ENCODE measurements around the gene SLC35F2.
"Not testable (repeated sequence)": the region's sequence is repeated elsewhere in the genome, so short reads cannot be mapped to it uniquely, and the experiment has no call there.

Gene SLC35F2, protein sequence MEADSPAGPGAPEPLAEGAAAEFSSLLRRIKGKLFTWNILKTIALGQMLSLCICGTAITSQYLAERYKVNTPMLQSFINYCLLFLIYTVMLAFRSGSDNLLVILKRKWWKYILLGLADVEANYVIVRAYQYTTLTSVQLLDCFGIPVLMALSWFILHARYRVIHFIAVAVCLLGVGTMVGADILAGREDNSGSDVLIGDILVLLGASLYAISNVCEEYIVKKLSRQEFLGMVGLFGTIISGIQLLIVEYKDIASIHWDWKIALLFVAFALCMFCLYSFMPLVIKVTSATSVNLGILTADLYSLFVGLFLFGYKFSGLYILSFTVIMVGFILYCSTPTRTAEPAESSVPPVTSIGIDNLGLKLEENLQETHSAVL

DNA sequence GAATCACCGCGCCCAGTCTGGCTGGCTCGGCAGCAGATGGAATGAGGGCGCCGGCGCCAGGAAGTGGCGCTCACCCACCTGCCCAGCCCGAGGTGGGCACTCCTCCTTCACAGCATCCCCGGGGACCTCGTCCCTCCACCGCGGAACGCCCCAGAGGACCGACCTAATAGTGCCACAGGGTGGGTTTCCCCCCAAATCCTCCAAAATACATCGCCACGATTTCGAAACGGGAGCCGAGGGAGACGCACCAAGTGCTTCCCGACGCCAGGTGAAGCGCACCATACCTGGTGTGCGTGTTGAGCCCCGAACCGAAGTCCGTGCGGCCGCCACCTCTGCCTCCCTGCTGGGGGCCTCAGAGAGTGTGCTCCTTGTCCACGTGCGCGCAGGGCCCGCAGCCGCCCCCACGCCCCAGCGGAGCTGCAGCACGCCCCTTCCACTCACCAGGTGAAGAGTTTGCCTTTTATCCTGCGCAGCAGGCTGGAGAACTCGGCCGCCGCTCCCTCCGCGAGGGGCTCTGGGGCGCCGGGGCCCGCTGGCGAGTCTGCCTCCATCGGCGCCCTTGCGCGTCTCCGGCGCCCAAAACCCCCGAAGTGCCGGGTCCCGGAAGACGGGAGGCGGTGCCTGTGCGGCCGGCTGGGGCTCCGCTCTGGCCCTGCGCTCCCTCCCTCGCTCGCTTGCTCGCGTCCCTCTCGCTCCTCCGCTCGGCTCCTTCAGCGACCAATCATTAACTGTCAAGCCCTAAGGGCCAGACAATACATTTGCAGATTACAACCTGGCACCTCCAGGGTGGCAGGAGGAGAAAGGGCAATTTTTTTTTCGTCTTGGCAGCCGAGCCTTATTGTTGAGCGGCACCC lies at the start of gene SLC35F2:
Gene SLC35F2 (minus strand): TSS at position 571 of the 854 bp plus-strand sequence. CDS start 20 bp downstream, at position 551.
- peak; percentile 45 to 55 for DNase-seq (ENCODE audit: low read depth in 2 of 2)

DNA sequence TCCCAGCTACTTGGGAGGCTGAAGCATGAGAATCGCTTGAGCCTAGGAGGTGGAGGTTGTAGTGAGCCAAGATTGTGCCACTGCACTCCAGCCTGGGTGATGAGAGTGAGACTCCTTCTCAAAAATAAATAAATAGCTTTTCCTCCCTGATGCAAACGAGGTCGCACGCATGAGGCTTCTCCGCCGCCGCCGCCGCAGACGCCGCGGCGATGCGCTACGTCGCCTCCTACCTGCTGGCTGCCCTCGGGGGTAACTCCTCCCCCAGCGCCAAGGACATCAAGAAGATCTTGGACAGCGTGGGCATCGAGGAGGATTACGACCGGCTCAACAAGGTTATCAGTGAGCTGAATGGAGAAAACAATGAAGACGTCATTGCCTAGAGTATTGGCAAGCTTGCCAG lies 49.6 kb upstream of the SLC35F2 start:
- DNase-seq (ENCODE audit: low read depth in 2 of 2), result no peak

DNA sequence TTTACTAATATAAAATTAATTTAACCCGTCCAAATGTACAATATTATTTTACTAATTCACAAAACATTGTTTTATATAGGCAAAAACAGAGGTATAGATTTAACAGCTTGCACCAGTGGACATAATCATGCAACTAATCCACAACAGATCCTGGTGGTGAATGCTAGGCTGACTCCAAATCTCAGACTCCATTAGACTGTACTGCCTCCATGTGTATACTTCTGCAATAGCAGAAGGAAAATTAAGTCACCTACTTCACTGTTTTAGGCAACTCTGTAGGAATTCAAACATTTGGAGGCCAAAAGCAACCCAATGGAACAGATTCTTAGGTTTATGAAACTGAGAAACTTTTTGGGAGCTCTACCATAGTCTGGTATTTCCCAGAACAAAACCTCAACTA lies 39.7 kb upstream of the SLC35F2 start:
- no peak for DNase-seq (ENCODE audit: low read depth in 2 of 2)

DNA sequence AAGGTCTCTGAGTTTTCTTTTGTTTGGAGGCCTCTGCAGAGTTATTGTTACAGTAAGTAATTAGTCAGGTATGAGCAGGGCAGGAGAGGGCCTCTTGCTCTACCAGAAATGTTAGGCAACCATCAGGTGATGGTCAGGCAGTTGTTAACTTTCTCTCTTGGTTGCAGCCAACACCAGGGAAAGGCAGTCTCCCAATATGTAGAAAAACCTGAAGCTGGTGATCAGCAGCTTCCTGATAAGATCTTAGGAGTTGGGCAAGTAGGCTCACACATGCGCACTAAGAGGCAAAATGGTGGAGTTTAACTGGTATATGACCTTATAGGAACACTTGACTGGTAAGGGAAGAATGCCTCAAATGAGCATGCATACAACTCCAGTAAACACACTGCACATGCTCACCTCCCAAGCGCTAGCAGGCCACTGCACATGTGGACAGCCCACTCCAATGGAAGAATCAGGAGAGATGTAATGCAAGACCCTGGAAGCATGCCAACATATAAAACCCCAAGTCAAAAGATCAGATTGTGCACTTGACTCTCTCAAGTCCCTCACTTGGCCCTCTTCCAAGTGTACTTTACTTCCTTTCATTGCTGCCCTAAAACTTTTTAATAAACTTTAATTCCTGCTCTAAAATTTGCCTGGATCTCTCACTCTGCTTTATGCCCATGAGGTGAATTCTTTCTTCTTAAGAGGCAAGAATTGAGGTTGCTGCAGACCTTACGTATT lies 23.7 kb upstream of the SLC35F2 start:
- no peak for DNase-seq (ENCODE audit: low read depth in 2 of 2)

DNA sequence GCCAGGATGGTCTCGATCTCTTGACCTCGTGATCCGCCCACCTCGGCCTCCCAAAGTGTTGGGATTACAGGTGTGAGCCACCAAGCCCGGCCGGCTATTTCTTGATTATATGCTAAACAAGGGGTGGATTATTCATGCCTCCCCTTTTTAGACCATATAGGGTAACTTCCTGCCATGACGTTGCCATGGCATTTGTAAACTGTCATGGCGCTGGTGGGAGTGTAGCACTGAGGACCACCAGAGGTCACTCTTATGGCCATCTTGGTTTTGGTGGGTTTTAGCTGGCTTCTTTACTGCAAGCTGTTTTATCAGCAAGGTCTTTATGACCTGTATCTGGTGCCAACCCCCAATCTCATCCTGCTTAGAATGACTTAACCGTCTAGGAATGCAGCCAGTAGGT lies 22.9 kb upstream of the SLC35F2 start:
- DNase-seq (ENCODE audit: low read depth in 2 of 2), result not testable (repeated sequence)

DNA sequence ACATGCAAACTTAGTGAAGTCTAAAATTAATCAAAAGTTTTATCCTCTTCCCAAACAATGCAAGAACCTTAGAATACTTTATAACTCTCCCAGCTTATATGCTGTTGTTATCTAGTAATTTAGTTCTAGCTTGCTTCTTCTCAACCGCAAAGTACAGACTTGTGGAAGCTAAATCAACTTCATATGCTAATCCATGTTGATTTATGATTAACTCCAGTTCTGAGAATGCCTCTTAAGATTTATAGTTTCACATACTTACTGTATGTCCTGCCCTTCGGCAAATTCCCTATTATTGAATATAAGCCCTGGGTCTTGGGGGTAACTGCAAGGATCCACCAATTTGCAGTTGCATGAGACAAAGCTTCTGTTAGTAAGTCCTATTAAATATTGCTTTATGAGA lies 17.6 kb upstream of the SLC35F2 start:
- DNase-seq (ENCODE audit: low read depth in 2 of 2), result no peak

DNA sequence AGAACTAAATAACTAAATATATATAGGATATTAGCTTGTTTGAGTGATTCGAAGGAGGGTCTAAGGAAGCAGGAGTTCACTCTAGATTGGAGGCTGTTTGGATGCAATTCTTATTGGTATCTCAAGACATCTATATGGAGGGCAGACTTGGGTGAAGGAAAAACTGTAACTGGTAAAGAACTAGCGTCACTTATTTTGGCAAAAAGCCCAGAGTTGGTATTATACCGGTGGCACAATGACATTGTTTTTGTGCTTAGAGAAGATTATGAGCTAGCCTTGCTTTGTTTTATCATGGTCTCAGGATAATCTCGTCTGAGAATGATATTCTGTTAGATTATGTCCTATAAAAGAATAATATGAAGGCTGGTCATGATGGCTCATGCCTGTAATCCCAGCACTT lies 6.0 kb upstream of the SLC35F2 start:
- DNase-seq (ENCODE audit: low read depth in 2 of 2), result no peak

DNA sequence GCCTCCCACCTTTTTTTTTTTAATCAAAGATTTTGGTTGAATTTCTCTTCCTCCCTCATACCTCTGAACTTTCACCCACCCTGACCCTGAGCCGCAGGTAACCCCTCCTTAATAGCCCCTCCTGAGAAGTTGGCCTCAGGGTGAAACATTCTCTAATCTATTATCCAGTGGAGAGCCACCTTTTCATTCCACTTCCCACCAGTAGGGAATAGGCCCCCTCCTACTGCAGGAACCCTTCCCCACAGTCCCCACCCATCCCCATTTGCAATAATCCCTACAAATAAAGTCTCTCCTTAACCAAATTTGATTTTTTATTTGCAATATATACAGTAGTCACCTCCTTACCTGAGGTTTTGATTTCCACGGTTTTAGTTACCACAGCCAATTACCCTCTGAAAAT lies 2.1 kb upstream of the SLC35F2 start:
- no peak for DNase-seq (ENCODE audit: low read depth in 2 of 2)

DNA sequence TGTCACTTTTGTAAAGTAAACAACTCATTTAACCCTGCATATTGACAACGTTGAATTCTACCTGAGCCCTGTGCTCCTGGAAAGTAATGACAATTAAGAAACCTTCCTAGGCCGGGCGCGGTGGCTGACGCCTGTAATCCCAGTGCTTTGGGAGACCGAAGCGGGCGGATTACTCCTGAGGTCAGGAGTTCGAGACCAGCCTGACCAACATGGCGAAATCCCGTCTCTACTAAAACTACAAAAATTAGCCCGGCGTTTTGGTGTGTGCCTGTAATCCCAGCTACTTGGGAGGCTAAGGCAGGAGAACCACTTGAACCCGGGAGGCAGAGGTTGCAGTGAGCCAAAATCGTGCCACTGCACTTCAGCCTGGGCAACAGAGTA lies 1.6 kb upstream of the SLC35F2 start:
- DNase-seq (ENCODE audit: low read depth in 2 of 2), result not testable (repeated sequence)

DNA sequence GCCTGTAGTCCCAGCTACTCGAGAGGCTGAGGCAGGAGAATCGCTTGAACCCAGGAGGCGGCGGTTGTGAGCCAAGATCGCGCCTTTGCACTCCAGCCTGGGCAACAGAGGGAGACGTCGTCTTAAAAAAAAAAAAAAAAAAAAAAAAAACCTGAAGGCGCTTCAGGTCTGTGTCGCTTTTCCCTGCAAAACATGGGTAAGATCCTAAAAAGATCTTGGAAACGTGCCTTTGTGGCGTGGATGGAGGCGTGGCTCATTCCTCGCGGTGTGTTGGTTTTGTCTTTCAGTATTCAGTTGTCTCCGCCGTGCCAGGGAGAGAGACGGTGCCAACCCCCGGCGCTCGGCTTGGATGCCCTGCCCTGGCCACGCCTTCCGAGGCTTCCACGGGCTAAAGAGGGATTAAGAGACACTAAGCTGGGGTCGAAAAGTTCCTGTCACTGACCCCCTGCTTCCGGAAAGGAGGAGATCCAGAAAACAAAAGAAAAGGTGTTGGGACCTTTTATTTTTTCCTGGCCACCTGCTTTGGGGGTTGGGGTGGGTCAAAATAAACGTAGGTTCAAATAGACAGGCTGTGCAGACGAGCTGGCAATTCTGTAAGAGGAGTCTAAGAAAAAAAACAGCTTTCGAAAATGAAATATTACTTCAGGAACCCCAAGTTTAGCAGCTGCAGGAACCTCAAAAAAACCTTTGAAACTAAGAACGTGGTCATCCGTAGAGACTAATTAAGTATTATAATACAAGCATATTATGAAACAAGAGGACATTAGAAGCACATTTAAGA lies 1.1 kb upstream of the SLC35F2 start:
- no peak for DNase-seq (ENCODE audit: low read depth in 2 of 2)

DNA sequence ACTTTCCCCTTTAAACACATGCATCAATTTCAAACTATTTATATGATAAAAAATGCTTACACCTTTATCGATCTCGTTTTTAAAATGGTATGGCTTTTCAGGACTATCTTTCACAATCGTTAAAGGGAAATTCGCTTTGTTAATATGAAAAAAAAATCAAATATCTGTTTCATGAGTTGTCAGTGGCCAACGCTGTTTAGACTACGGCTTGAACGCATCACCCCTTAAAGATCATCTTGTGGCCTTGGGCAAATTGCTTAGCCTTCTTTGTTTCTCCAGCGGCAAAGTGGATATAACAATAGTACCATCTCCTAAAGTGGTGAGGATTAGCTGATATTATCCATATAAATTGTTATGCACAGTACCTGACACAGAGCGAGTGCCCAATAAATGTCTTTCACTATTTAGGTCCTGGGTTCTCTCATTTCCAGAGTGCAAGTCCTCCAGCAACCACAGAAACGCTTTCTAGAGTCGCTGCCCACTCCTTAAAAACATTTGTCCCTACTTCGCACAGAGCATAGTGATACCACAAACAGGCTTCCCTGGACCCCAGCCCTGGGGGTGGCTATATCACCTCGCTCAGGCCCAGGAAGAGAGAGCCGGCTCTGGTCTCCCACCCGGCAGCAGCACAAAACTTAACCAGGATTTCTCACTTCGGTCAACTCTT lies 904 bp downstream of the SLC35F2 start:
- no peak for DNase-seq (ENCODE audit: low read depth in 2 of 2)

DNA sequence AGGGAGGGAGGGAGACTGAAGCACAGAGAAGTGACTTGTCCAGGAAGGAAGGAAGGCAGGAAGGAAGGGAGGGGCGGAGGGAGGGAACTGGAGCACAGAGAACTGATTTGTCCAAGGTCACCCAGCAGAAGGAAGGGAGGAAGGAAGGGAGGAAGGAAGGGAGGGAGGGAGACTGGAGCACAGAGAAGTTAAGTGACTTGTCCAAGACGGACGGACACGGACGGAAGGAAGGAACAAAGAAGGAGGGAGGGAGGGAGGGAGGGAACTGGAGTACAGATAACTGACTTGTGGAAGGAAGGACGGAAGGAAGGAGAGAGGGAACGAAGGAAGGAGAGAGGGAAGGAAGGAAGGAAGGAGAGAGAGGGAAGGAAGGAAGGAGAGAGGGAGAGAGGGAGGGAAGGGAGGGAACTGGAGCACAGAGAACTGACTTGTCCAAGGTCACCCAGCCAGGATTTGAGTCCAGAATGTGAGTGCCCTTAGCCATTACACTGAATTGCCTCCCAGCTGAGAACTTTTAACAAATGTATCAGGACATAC lies 1.5 kb downstream of the SLC35F2 start:
- DNase-seq (ENCODE audit: low read depth in 2 of 2), result no peak

DNA sequence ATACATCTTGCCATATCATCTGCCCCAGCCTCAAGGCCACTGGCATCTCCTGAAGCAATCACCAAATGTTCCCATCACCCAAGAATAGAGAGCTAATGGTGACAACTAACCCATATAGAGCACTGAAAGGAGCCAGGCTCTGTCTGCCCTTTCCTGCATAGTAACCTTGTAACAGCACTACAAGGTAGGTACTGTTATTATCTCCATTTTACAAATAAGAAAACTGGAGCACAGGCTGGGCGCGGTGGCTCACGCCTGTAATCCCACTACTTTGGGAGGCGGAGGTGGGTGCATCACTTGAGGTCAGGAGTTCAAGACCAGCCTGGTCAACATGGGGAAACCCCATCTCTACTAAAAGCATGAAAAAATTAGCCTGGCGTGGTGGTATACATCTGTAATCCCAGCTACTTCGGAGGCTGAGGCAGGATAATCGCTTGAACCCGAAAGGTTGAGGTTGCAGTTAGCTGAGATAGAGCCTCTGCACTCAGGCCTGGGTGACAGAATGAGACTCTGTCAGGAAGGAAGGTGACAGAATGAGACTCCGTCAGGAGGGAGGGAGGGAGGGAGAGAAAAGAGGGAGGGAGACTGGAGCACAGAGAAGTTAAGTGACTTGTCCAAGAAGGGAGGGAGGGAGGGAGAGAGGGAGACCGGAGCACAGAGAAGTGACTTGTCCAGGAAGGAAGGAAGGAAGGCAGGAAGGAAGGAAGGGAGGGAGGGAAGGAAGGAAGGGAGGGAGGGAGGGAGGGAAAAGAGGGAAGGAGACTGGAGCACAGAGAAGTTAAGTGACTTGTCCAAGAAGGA lies 2.2 kb downstream of the SLC35F2 start:
- DNase-seq (ENCODE audit: low read depth in 2 of 2), result no peak

DNA sequence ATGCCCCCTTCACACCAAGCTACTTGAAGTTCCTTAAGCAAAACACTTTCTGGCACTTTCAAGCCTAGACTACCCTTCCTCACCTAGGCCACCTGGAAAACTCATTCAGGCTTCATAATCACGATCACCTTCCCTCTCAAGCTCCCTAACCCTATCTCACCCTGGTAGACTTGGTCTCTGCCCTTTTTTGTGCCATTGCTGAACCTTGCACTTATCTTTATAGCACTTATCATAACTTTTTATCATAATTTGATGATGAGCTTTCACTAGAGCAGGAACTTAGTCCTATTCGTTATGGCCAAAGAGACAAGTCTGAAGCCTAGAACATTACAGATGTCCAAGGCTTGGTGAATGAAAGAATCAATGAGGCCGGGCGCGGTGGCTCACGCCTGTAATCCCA lies 5.5 kb downstream of the SLC35F2 start:
- DNase-seq (ENCODE audit: low read depth in 2 of 2), result no peak

DNA sequence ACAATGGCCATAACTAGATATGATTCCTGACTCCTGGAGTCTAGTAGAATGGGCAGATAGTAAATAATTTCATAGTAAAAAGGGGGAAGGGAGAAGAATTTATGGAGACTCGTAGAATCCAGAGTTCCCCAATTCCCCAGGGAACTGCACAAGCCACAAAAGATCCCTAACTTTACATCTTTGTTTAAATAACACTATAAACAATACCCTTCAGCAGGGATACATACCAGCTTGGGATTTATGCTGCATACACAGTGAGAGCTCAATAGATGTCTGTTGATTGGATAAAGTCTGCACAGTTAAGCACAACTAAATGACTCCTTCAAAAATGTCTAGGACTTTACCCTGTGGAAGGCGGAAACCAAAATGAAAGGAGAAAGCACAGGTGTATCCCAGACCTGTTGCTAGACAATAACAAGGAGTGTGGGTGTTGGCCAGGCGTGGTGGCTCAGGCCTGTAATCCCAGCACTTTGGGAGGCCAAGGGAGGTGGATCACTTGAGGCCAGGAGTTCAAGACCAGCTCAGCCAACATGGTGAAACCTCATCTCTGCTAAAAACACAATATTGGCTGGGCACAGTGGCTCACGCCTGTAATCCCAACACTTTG lies 6.8 kb downstream of the SLC35F2 start:
- DNase-seq (ENCODE audit: low read depth in 2 of 2), result no peak

DNA sequence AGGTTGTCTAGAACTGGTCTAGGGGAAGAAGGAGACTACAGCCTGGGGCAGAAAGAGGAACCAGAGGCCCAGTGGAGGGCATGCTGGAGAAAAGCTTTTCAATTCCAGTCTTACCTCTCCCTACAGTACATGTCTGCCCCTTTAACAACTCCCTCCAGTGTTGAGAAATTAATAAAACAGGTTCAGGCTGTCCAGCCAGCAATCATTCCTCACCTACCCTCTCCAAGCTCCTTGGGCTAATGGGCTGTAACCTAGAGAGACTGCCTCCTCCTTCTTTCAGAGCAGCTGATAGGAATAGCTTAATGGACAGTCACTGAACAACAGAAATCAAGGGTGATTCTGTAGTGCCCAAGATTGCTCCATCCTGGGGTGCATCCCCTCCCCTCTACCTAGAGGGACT lies 8.8 kb downstream of the SLC35F2 start:
- DNase-seq (ENCODE audit: low read depth in 2 of 2), result no peak

DNA sequence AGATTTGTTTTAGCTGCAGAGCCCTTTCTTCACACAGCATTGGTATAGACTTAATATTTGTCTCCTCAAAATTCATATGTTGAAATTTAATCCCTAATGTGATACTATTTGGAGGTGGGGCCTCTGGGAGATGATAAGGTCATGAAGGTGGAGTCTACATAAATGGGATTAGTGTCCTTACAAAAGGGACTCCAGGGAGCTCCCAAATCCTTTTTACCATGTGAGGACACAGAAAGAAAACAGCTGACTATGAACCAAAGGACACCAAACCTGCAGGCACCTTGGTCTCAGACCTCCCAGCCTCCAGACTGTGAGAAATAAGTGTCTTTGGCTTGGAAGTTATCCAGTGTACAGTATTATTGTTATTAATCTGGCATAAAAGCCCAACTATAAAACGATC lies 10.2 kb downstream of the SLC35F2 start:
- no peak for DNase-seq (ENCODE audit: low read depth in 2 of 2)

DNA sequence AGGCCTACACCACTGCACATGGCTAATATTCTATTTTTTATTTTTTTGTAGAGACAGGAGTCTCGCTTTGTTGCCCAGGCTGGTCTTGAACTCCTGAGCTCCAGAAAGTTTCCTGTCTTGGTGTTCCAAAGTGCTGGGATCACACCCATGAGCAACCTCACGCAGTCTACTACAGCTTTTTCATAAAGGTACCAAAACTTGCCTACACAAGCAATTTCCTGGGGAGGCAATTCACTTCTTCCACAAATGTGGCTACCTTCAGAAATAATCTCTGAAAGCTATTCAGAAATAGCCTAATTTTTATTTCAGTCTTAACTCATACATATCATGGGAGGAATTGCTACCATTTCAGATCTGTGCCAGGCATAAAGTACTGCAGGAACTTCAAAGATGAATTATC lies 11.4 kb downstream of the SLC35F2 start:
- DNase-seq (ENCODE audit: low read depth in 2 of 2), result no peak

DNA sequence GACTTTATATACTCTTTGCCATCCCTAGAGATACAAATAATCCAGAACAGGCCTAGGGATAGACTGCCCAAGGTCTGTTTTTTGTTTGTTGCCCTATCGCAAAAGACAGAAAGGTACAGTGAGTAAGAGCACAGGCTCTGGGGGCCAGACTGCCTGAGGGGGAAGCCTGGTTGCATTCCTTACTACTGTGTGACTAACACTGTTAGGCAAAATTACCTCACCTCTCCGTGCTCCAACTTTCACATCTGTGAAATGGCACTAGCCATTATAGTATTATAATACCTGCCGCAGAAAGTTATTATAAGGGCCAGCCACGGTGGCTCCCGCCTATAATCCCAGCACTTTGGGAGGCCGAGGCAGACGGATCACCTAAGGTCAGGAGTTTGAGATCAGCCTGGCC lies 14.5 kb downstream of the SLC35F2 start:
- DNase-seq (ENCODE audit: low read depth in 2 of 2), result no peak
